HEK293T (cell line): Measurements from ENCODE around the gene RSRC1.

Experiments used
- ARNT ChIP-seq: fragments of 450-650 bp; IDR thresholded peaks from 2 replicates; pipeline ENCODE4 v1.6.1; 2017; ENCODE audit warnings: mild to moderate bottlenecking
- BHLHE40 ChIP-seq: fragments of 450-650 bp; IDR thresholded peaks from 2 replicates; pipeline ENCODE4 v1.6.1; 2016; ENCODE audit warnings: mild to moderate bottlenecking, moderate library complexity, borderline replicate concordance
- CTBP1 ChIP-seq: fragments of 450-650 bp; IDR thresholded peaks from 2 replicates; pipeline ENCODE4 v1.6.1; 2016; ENCODE audit warnings: borderline replicate concordance
- ELF4 ChIP-seq: fragments of 450-650 bp; IDR thresholded peaks from 2 replicates; pipeline ENCODE4 v1.6.1; 2017; ENCODE audit warnings: antibody characterized with exemption
- FOXM1 ChIP-seq: fragments of 450-650 bp; IDR thresholded peaks from 2 replicates; pipeline ENCODE4 v1.6.1; 2017; ENCODE audit warnings: mild to moderate bottlenecking, borderline replicate concordance
- NFRKB ChIP-seq: fragments of 450-650 bp; IDR thresholded peaks from 2 replicates; pipeline ENCODE4 v1.6.1; 2016; ENCODE audit warnings: mild to moderate bottlenecking, moderate library complexity
- PKNOX1 ChIP-seq: fragments of 450-650 bp; IDR thresholded peaks from 2 replicates; pipeline ENCODE4 v1.6.1; 2016
- SP1 ChIP-seq: fragments of 450-650 bp; IDR thresholded peaks from 2 replicates; pipeline ENCODE4 v1.6.1; 2017
- SUZ12 ChIP-seq: fragments of 450-650 bp; IDR thresholded peaks from 2 replicates; pipeline ENCODE4 v1.6.1; 2016; ENCODE audit warnings: mild to moderate bottlenecking
- TARDBP ChIP-seq: fragments of 450-650 bp; IDR thresholded peaks from 2 replicates; pipeline ENCODE4 v1.6.1; 2016

GRCh38 chr3:158165141-158165655 is 55.3 kb downstream of the RSRC1 start:
- TF ChIP-seq NFRKB (no peak), SP1 (no peak), SUZ12 (no peak), CTBP1 (no peak), FOXM1 (no peak), BHLHE40 (no peak), ELF4 (no peak), ARNT (no peak), TARDBP (no peak), PKNOX1 (no peak)
